Measurements from ENCODE around the gene MN1. TPM values are rescaled to one million over a fixed set of nuclear protein-coding genes. Genes with fewer than 3 reads are reported as not detected.

Gene MN1
- total and polyA plus RNA-seq, 2 of the 4 experiments (the other 2 are of a cell fraction): 0.36 to 1.3 TPM

- no peak overlapping the region for H3K23ac ChIP-seq (ENCODE audit: low read depth, low read length)
- no peaks in the 10 kb centered on the region for H3K4me1 ChIP-seq (ENCODE audit: control insufficient read depth, insufficient read depth, low read length)
- ChIA-PET CTCF (no interaction called here), POLR2A (ENCODE audit: unreplicated experiment) (no interaction called here)
- H3K9me3 ChIP-seq (ENCODE audit: control insufficient read depth, insufficient read depth, low read length): no peaks in the 10 kb centered on the region
- no peak overlapping the region for H2BK120ac ChIP-seq (ENCODE audit: low read depth, low read length)
- no peak for TF ChIP-seq POLR2A (IDR thresholded peaks at IDR 0.05; ENCODE audit: low read depth, low read length)
- no peak for TF ChIP-seq RFX5 (IDR thresholded peaks at IDR 0.05; ENCODE audit: low read depth, low read length)
- no peak for TF ChIP-seq ELK1 (IDR thresholded peaks at IDR 0.05; ENCODE audit: borderline replicate concordance, low read depth, low read length)
- TF ChIP-seq MXI1 (IDR thresholded peaks at IDR 0.05; ENCODE audit: borderline replicate concordance, low read depth, low read length): no peak
- TF ChIP-seq MAFK (IDR thresholded peaks at IDR 0.05; ENCODE audit: low read depth, low read length): no peak
- no peak for TF ChIP-seq USF2 (IDR thresholded peaks at IDR 0.05; ENCODE audit: low read depth, low read length)
- no peak for TF ChIP-seq FOS (IDR thresholded peaks at IDR 0.05; ENCODE audit: low read depth, low read length)
- TF ChIP-seq CTCF (conservative IDR thresholded peaks at IDR 0.05; ENCODE audit: low read depth, low read length): no peak
- no peak for TF ChIP-seq MAZ (IDR thresholded peaks at IDR 0.05; ENCODE audit: borderline replicate concordance, low read depth, low read length)
- TF ChIP-seq RCOR1 (IDR thresholded peaks at IDR 0.05; ENCODE audit: insufficient replicate concordance, low read length): no peak
- TF ChIP-seq CHD1 (IDR thresholded peaks at IDR 0.05; ENCODE audit: low read depth, low read length): no peak
- TF ChIP-seq RAD21 (IDR thresholded peaks at IDR 0.05; ENCODE audit: low read length): no peak
- H2AK9ac ChIP-seq (replicated peaks; ENCODE audit: low read depth, low read length, poor library complexity): no peak overlapping the region
- H2BK15ac ChIP-seq (ENCODE audit: low read depth, low read length): no peak overlapping the region
- H2BK5ac ChIP-seq (ENCODE audit: low read depth, low read length, poor library complexity, severe bottlenecking): no peak overlapping the region
- no peak overlapping the region for H3K4me2 ChIP-seq (ENCODE audit: low read depth, low read length)
- no peak for DNase-seq
- no peak overlapping the region for H2AK5ac ChIP-seq (ENCODE audit: low read depth, low read length)
- H3K4me3 ChIP-seq (ENCODE audit: insufficient read depth, low read depth, low read length): no peak overlapping the region
- no peak overlapping the region for H4K91ac ChIP-seq (ENCODE audit: insufficient read depth, low read depth, low read length)
- H3K9me1 ChIP-seq (ENCODE audit: insufficient read depth, low read length): peaks cover 3% of the 10 kb centered on the region; the same call in 1 of the 2 replicates
- H4K5ac ChIP-seq (ENCODE audit: low read depth, low read length): no peak overlapping the region
- no peak overlapping the region for H4K8ac ChIP-seq (ENCODE audit: low read depth in 2 of 2, low read length in 2 of 2)
- 93% methylated on average over 5 of the region's 15 CpGs; no CpG with 5 or more reads in 1 of the 2 experiments for WGBS, 2 experiments (ENCODE audit: extremely low coverage in 2 of 2, insufficient read length in 1 of 2)
- H4K20me1 ChIP-seq (ENCODE audit: insufficient read depth, low read length): no peaks in the 10 kb centered on the region
- H2BK20ac ChIP-seq (ENCODE audit: low read depth, low read length): no peak overlapping the region
- H3K9ac ChIP-seq (ENCODE audit: low read depth, low read length): no peak overlapping the region
- H2AFZ ChIP-seq (replicated peaks; ENCODE audit: low read length, poor library complexity): no peak overlapping the region
- no peak for ATAC-seq (ENCODE audit: low read depth)
- no peak overlapping the region for H3K27ac ChIP-seq (ENCODE audit: insufficient read depth, low read length)
- in situ Hi-C loops (cut with MboI; ENCODE audit: low sequenced_read_pairs) (no loop called here), intact Hi-C loops (cut with micrococcal nuclease) (no loop called here), dilution Hi-C loops (cut with HindIII; ENCODE audit: low sequenced_read_pairs, unreplicated experiment) (no loop called here)
- H3K14ac ChIP-seq (replicated peaks; ENCODE audit: low read depth, low read length): no peak overlapping the region
- no peak overlapping the region for H3K18ac ChIP-seq (ENCODE audit: low read depth, low read length)
- H3K4ac ChIP-seq (ENCODE audit: low read depth, low read length): no peak overlapping the region
- no peak overlapping the region for H3K56ac ChIP-seq (ENCODE audit: extremely low read depth, insufficient read depth, low read length)
- H3K79me1 ChIP-seq (ENCODE audit: low read depth in 1 of 2, low read length in 2 of 2): no peaks in the 10 kb centered on the region
- BruUV-seq (replicated peaks): no TSS peak
- H3K27me3 ChIP-seq (ENCODE audit: control insufficient read depth, insufficient read depth, low read length): no peaks in the 10 kb centered on the region
- H3K36me3 ChIP-seq (ENCODE audit: control insufficient read depth, insufficient read depth, low read length): peaks cover 14% of the 10 kb centered on the region; the same call in 1 of the 2 replicates
Measured at GRCh38 chr22:27765706-27766291, 35.8 kb downstream of the MN1 start.
